Ishikawa (cell line): ENCODE data around the gene TAF4.

Source experiments
- CEBPB ChIP-seq: IDR thresholded peaks from 2 replicates; pipeline ENCODE4 v1.6.1; 2012
- CREB1 ChIP-seq: IDR thresholded peaks from 2 replicates; pipeline ENCODE4 v1.6.1; 2012; ENCODE audit warnings: low read depth
- EGR1 ChIP-seq: IDR thresholded peaks from 2 replicates; pipeline ENCODE4 v1.6.1; 2012
- EP300 ChIP-seq: IDR thresholded peaks from 2 replicates; pipeline ENCODE4 v1.6.1; 2012; ENCODE audit warnings: borderline replicate concordance
- FOXM1 ChIP-seq: IDR thresholded peaks from 2 replicates; pipeline ENCODE4 v1.6.1; 2012; ENCODE audit warnings: low read depth, borderline replicate concordance
- MAX ChIP-seq: IDR thresholded peaks from 2 replicates; pipeline ENCODE4 v1.6.1; 2012
- NFIC ChIP-seq: IDR thresholded peaks from 2 replicates; pipeline ENCODE4 v1.6.1; 2012
- RAD21 ChIP-seq: IDR thresholded peaks from 2 replicates; pipeline ENCODE4 v1.6.1; 2012; ENCODE audit warnings: low read depth
- REST ChIP-seq: IDR thresholded peaks from 2 replicates; pipeline ENCODE4 v1.6.1; 2012; ENCODE audit warnings: low read depth, mild to moderate bottlenecking
- TAF1 ChIP-seq: IDR thresholded peaks from 2 replicates; pipeline ENCODE4 v1.6.1; 2012; ENCODE audit warnings: low read depth, mild to moderate bottlenecking
- TCF12 ChIP-seq: IDR thresholded peaks from 2 replicates; pipeline ENCODE4 v1.6.1; 2012; ENCODE audit warnings: low read depth
- TEAD4 ChIP-seq: IDR thresholded peaks from 2 replicates; pipeline ENCODE4 v1.6.1; 2012
- USF1 ChIP-seq: IDR thresholded peaks from 2 replicates; pipeline ENCODE4 v1.6.1; 2012
- YY1 ChIP-seq: IDR thresholded peaks from 2 replicates; pipeline ENCODE4 v1.6.1; 2012; ENCODE audit warnings: low read depth
- ZBTB7A ChIP-seq: IDR thresholded peaks from 2 replicates; pipeline ENCODE4 v1.6.1; 2012; ENCODE audit warnings: low read depth

TAF4 gene

GRCh38 chr20:62022575-62023139, 43.0 kb downstream of the TAF4 start:
- no peak for TF ChIP-seq TEAD4
- TF ChIP-seq CEBPB: no peak
- TF ChIP-seq RAD21: no peak
- no peak for TF ChIP-seq MAX
- no peak for TF ChIP-seq EP300
- no peak for TF ChIP-seq EGR1
- no peak for TF ChIP-seq REST
- TF ChIP-seq NFIC: no peak
- TF ChIP-seq CREB1: no peak
- no peak for TF ChIP-seq USF1
- TF ChIP-seq YY1: no peak
- TF ChIP-seq TCF12: no peak
- TF ChIP-seq ZBTB7A: no peak
- TF ChIP-seq FOXM1: no peak
- TF ChIP-seq TAF1: no peak

- TF ChIP-seq ZBTB7A (no peak), TAF1 (no peak), CEBPB (no peak), EGR1 (no peak), USF1 (no peak)
These were observed 43.8 kb downstream of the TAF4 start for GRCh38 chr20:62021793-62022385.

GRCh38 chr20:62020935-62021701, 44.6 kb downstream of the TAF4 start:
- TF ChIP-seq MAX: no peak
- no peak for TF ChIP-seq YY1
- TF ChIP-seq USF1: no peak
- TF ChIP-seq ZBTB7A: no peak
- no peak for TF ChIP-seq CEBPB
- no peak for TF ChIP-seq RAD21
- TF ChIP-seq NFIC: no peak
- TF ChIP-seq EGR1: no peak
- no peak for TF ChIP-seq CREB1
- no peak for TF ChIP-seq TCF12

GRCh38 chr20:62019881-62020492, 45.7 kb downstream of the TAF4 start:
- TF ChIP-seq EGR1: no peak
- TF ChIP-seq CREB1: no peak
- TF ChIP-seq RAD21: no peak
- no peak for TF ChIP-seq TCF12
- TF ChIP-seq FOXM1: no peak
- TF ChIP-seq YY1: no peak
- no peak for TF ChIP-seq REST
- TF ChIP-seq TEAD4: no peak
- no peak for TF ChIP-seq ZBTB7A
- no peak for TF ChIP-seq TAF1
- no peak for TF ChIP-seq NFIC
- TF ChIP-seq CEBPB: no peak
- TF ChIP-seq USF1: no peak
